ENCODE data around the gene MACROD2. TPM values are rescaled to one million over a fixed set of nuclear protein-coding genes. Genes with fewer than 3 reads are reported as not detected.

The MACROD2 gene
- total RNA-seq, 5 donors from 2014 or later (not counting 1 experiment from before 2014, with no cell fraction given), result 0.23 to 1.3 (median 0.51) TPM; not detected in 2

DNA sequence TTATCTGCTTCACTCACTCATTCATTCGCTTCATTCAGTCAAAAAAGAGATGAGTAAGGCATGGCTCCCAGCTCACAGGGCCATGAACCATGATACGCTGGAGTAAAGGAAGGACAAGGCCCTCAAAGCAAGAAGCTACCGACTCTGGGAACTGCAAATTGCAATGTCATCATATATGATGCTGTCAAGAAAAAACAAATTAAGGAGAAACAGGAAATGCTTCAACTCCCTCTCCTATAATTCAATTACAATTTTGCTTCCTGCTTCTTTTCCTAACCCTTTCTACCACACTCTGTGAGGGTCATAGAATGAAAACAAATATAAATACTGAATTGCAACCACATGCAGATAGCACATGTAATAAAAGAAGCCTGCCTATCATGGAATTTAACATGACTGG lies 1067.8 kb downstream of the MACROD2 start:
- CTCF ChIA-PET, result no interaction called here
- H3K27ac Mint-ChIP-seq, result no peak overlapping the region
- H3K27me3 Mint-ChIP-seq, result no peaks in the 10 kb centered on the region
- H3K9me3 ChIP-seq, result no peaks in the 10 kb centered on the region
- H3K4me3 ChIP-seq (ENCODE audit: control insufficient read depth in 1 of 2, extremely low read depth in 1 of 2, low read length in 1 of 2), result no peak overlapping the region
- DNase-seq (no peak), ATAC-seq (replicated peaks in 1 of 4) (no peak)
- WGBS (ENCODE audit: insufficient coverage), result no CpG with 5 or more reads among the region's 3 CpGs
- H3K4me1 Mint-ChIP-seq, result no peaks in the 10 kb centered on the region
- no peaks in the 10 kb centered on the region for H3K36me3 Mint-ChIP-seq
- no peak overlapping the region for H3K27ac ChIP-seq (ENCODE audit: low read length)
- H3K36me3 ChIP-seq (ENCODE audit: control insufficient read depth in 2 of 2, extremely low read depth in 1 of 2, insufficient read depth in 1 of 2, low read length in 1 of 2), result no peaks in the 10 kb centered on the region
- POLR2A ChIA-PET, result no interaction called here
- H3K9me3 Mint-ChIP-seq, result peaks cover 0 to 12% (median 0%) of the 10 kb centered on the region in 3 donors
- H3K4me3 Mint-ChIP-seq, result no peak overlapping the region
- H3K27me3 ChIP-seq (replicated peaks in 1 of 2; ENCODE audit: control insufficient read depth in 2 of 2, extremely low read depth in 1 of 2, insufficient read depth in 2 of 2, low read length in 1 of 2), result no peaks in the 10 kb centered on the region
- H3K4me1 ChIP-seq (ENCODE audit: control insufficient read depth in 1 of 2, extremely low read depth in 1 of 2, insufficient read depth in 2 of 2, low read length in 2 of 2), result no peaks in the 10 kb centered on the region

GRCh38 chr20:15064741-15065140 lies 1069.4 kb downstream of the MACROD2 start:
- ATAC-seq (replicated peaks in 1 of 4), result no peak
- CTCF ChIA-PET, result no interaction called here
- peaks cover 3 to 16% (median 7%) of the 10 kb centered on the region in 3 donors for H3K9me3 Mint-ChIP-seq

DNA sequence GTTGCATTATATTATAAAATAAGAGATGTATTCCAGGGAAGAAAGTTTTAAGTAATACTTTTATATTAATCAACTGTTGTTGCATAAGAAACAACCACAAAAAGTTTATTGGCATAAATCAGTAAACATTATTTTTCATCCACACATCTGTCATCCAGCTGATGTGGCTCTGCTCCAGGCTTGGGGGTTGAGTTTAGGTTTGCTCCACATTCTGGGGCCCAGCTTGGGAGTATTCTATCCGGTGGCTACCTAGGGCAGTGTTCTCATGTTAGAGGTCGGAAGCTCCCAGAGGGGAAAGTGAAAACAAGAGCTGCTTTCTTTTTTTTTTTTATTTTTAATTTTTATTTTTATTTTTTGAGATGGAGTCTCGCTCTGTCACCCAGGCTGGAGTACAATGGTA lies 1070.5 kb downstream of the MACROD2 start:
- Mint-ChIP-seq H3K4me3 (no peak overlapping the region), H3K9me3 (peaks cover 3 to 16% (median 7%) of the 10 kb centered on the region in 3 donors), H3K36me3 (no peaks in the 10 kb centered on the region), H3K4me1 (no peaks in the 10 kb centered on the region), H3K27ac (no peak overlapping the region), H3K27me3 (no peaks in the 10 kb centered on the region)
- ChIA-PET CTCF (no interaction called here), POLR2A (no interaction called here)
- WGBS (ENCODE audit: insufficient coverage), result no CpG with 5 or more reads among the region's 3 CpGs
- Histone ChIP-seq H3K27ac (ENCODE audit: low read length) (no peak overlapping the region), H3K9me3 (no peaks in the 10 kb centered on the region), H3K4me3 (ENCODE audit: control insufficient read depth in 1 of 2, extremely low read depth in 1 of 2, low read length in 1 of 2) (no peak overlapping the region), H3K4me1 (ENCODE audit: control insufficient read depth in 1 of 2, extremely low read depth in 1 of 2, insufficient read depth in 2 of 2, low read length in 2 of 2) (no peaks in the 10 kb centered on the region), H3K36me3 (ENCODE audit: control insufficient read depth in 2 of 2, extremely low read depth in 1 of 2, insufficient read depth in 1 of 2, low read length in 1 of 2) (no peaks in the 10 kb centered on the region), H3K27me3 (replicated peaks in 1 of 2; ENCODE audit: control insufficient read depth in 2 of 2, extremely low read depth in 1 of 2, insufficient read depth in 2 of 2, low read length in 1 of 2) (no peaks in the 10 kb centered on the region)
- DNase-seq, result no peak
- ATAC-seq (replicated peaks in 1 of 4), result no peak

More at GRCh38 chr20:15064741-15065140, 1069.4 kb downstream of the MACROD2 start:
- H3K36me3 Mint-ChIP-seq, result no peaks in the 10 kb centered on the region
- H3K27ac ChIP-seq (ENCODE audit: low read length), result no peak overlapping the region
- POLR2A ChIA-PET, result no interaction called here
- no peaks in the 10 kb centered on the region for H3K9me3 ChIP-seq
- no peak for DNase-seq
- no peak overlapping the region for H3K4me3 Mint-ChIP-seq
- H3K36me3 ChIP-seq (ENCODE audit: control insufficient read depth in 2 of 2, extremely low read depth in 1 of 2, insufficient read depth in 1 of 2, low read length in 1 of 2), result no peaks in the 10 kb centered on the region
- H3K27me3 ChIP-seq (replicated peaks in 1 of 2; ENCODE audit: control insufficient read depth in 2 of 2, extremely low read depth in 1 of 2, insufficient read depth in 2 of 2, low read length in 1 of 2), result no peaks in the 10 kb centered on the region
- 75% methylated on average over 2 of the region's 5 CpGs for WGBS (ENCODE audit: insufficient coverage)
- no peaks in the 10 kb centered on the region for H3K4me1 Mint-ChIP-seq
- no peaks in the 10 kb centered on the region for H3K27me3 Mint-ChIP-seq
- H3K27ac Mint-ChIP-seq, result no peak overlapping the region
- no peaks in the 10 kb centered on the region for H3K4me1 ChIP-seq (ENCODE audit: control insufficient read depth in 1 of 2, extremely low read depth in 1 of 2, insufficient read depth in 2 of 2, low read length in 2 of 2)
- no peak overlapping the region for H3K4me3 ChIP-seq (ENCODE audit: control insufficient read depth in 1 of 2, extremely low read depth in 1 of 2, low read length in 1 of 2)

DNA sequence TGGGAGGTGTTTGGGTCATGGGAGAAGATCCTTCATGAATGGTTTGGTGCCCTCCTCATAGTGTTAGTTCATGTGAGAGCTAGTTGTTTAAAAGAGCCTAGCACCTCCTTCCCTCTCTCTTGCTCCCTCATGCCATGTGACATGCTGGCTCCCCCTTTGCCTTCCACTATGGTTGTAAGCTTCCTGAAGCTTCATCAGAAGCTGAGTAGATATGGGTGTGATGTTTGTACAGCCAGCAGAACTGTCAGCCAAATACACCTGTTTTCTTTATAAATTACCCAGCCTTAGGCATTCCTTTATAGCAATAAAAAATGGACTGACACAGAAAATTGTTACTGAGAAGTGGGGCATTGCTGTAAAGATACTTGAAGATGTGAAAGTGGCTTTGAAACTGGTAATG lies 1073.2 kb downstream of the MACROD2 start:
- no peaks in the 10 kb centered on the region for H3K4me1 Mint-ChIP-seq
- POLR2A ChIA-PET, result no interaction called here
- CTCF ChIA-PET, result no interaction called here
- peaks cover 3 to 19% (median 7%) of the 10 kb centered on the region in 3 donors for H3K9me3 Mint-ChIP-seq
- Histone ChIP-seq H3K27ac (ENCODE audit: low read length) (no peak overlapping the region), H3K9me3 (no peaks in the 10 kb centered on the region), H3K4me3 (ENCODE audit: control insufficient read depth in 1 of 2, extremely low read depth in 1 of 2, low read length in 1 of 2) (no peak overlapping the region), H3K4me1 (ENCODE audit: control insufficient read depth in 1 of 2, extremely low read depth in 1 of 2, insufficient read depth in 2 of 2, low read length in 2 of 2) (no peaks in the 10 kb centered on the region), H3K27me3 (replicated peaks in 1 of 2; ENCODE audit: control insufficient read depth in 2 of 2, extremely low read depth in 1 of 2, insufficient read depth in 2 of 2, low read length in 1 of 2) (no peaks in the 10 kb centered on the region), H3K36me3 (ENCODE audit: control insufficient read depth in 2 of 2, extremely low read depth in 1 of 2, insufficient read depth in 1 of 2, low read length in 1 of 2) (no peaks in the 10 kb centered on the region)
- ATAC-seq (replicated peaks in 1 of 4) (no peak), DNase-seq (no peak)
- H3K4me3 Mint-ChIP-seq, result no peak overlapping the region
- H3K27me3 Mint-ChIP-seq, result no peaks in the 10 kb centered on the region
- H3K36me3 Mint-ChIP-seq, result no peaks in the 10 kb centered on the region
- H3K27ac Mint-ChIP-seq, result no peak overlapping the region

DNA sequence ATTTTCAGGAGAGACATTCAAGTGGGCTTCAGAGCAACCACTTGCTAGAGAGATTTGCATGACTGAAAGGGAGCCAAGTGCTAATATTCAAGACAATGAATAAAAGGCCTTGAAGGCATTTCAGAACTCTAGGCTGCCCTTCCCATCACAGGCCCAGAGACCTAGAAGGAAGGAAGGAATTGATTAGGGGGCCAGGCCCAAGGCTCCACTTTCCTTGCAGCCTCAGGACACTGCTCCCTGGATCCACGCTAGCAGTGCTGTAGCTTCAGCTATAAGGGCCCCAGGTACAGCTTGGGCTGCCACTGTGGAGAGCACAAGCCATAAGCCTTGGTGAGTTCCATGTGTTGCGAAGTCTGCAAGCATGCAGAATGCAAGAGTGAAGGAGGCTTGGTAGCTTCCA lies 1074.0 kb downstream of the MACROD2 start:
- Histone ChIP-seq H3K27me3 (replicated peaks in 1 of 2; ENCODE audit: control insufficient read depth in 2 of 2, extremely low read depth in 1 of 2, insufficient read depth in 2 of 2, low read length in 1 of 2) (no peaks in the 10 kb centered on the region), H3K4me3 (ENCODE audit: control insufficient read depth in 1 of 2, extremely low read depth in 1 of 2, low read length in 1 of 2) (no peak overlapping the region), H3K36me3 (ENCODE audit: control insufficient read depth in 2 of 2, extremely low read depth in 1 of 2, insufficient read depth in 1 of 2, low read length in 1 of 2) (no peaks in the 10 kb centered on the region), H3K9me3 (no peaks in the 10 kb centered on the region), H3K27ac (ENCODE audit: low read length) (no peak overlapping the region), H3K4me1 (ENCODE audit: control insufficient read depth in 1 of 2, extremely low read depth in 1 of 2, insufficient read depth in 2 of 2, low read length in 2 of 2) (no peaks in the 10 kb centered on the region)
- Mint-ChIP-seq H3K27ac (no peak overlapping the region), H3K36me3 (no peaks in the 10 kb centered on the region), H3K9me3 (peaks cover 3 to 18% (median 7%) of the 10 kb centered on the region in 3 donors), H3K4me1 (no peaks in the 10 kb centered on the region), H3K4me3 (no peak overlapping the region), H3K27me3 (no peaks in the 10 kb centered on the region)
- WGBS (ENCODE audit: insufficient coverage), result 90% methylated on average over 1 of the region's 2 CpGs
- ATAC-seq (replicated peaks in 1 of 4) (no peak), DNase-seq (no peak)
- ChIA-PET CTCF (no interaction called here), POLR2A (no interaction called here)

GRCh38 chr20:15071085-15071808 lies 1075.9 kb downstream of the MACROD2 start:
- Mint-ChIP-seq H3K4me3 (no peak overlapping the region), H3K36me3 (no peaks in the 10 kb centered on the region), H3K4me1 (no peaks in the 10 kb centered on the region), H3K27me3 (no peaks in the 10 kb centered on the region), H3K9me3 (peaks cover 3 to 13% (median 7%) of the 10 kb centered on the region in 3 donors), H3K27ac (no peak overlapping the region)
- ATAC-seq (replicated peaks in 1 of 4) (no peak), DNase-seq (no peak)
- Histone ChIP-seq H3K9me3 (no peaks in the 10 kb centered on the region), H3K27me3 (replicated peaks in 1 of 2; ENCODE audit: control insufficient read depth in 2 of 2, extremely low read depth in 1 of 2, insufficient read depth in 2 of 2, low read length in 1 of 2) (no peaks in the 10 kb centered on the region), H3K36me3 (ENCODE audit: control insufficient read depth in 2 of 2, extremely low read depth in 1 of 2, insufficient read depth in 1 of 2, low read length in 1 of 2) (no peaks in the 10 kb centered on the region), H3K27ac (ENCODE audit: low read length) (no peak overlapping the region), H3K4me1 (ENCODE audit: control insufficient read depth in 1 of 2, extremely low read depth in 1 of 2, insufficient read depth in 2 of 2, low read length in 2 of 2) (no peaks in the 10 kb centered on the region), H3K4me3 (ENCODE audit: control insufficient read depth in 1 of 2, extremely low read depth in 1 of 2, low read length in 1 of 2) (no peak overlapping the region)
- 67% methylated on average over 1 of the region's 2 CpGs for WGBS (ENCODE audit: insufficient coverage)
- CTCF ChIA-PET, result interaction anchor here in 1 of 2 donors (0.7 kb wide), 1 partner anchor 10 kb away, joined by 5 read pairs; no protein-coding TSS in a partner anchor
- POLR2A ChIA-PET, result no interaction called here

GRCh38 chr20:15072316-15072715 lies 1077.0 kb downstream of the MACROD2 start:
- no peak for DNase-seq
- CTCF ChIA-PET, result no interaction called here

More at GRCh38 chr20:15072316-15072715, 1077.0 kb downstream of the MACROD2 start:
- Histone ChIP-seq H3K27me3 (replicated peaks in 1 of 2; ENCODE audit: control insufficient read depth in 2 of 2, extremely low read depth in 1 of 2, insufficient read depth in 2 of 2, low read length in 1 of 2) (no peaks in the 10 kb centered on the region), H3K4me3 (ENCODE audit: control insufficient read depth in 1 of 2, extremely low read depth in 1 of 2, low read length in 1 of 2) (no peak overlapping the region), H3K36me3 (ENCODE audit: control insufficient read depth in 2 of 2, extremely low read depth in 1 of 2, insufficient read depth in 1 of 2, low read length in 1 of 2) (no peaks in the 10 kb centered on the region), H3K9me3 (no peaks in the 10 kb centered on the region), H3K27ac (ENCODE audit: low read length) (no peak overlapping the region), H3K4me1 (ENCODE audit: control insufficient read depth in 1 of 2, extremely low read depth in 1 of 2, insufficient read depth in 2 of 2, low read length in 2 of 2) (no peaks in the 10 kb centered on the region)
- Mint-ChIP-seq H3K36me3 (no peaks in the 10 kb centered on the region), H3K4me3 (no peak overlapping the region), H3K4me1 (no peaks in the 10 kb centered on the region), H3K9me3 (peaks cover 3 to 16% (median 7%) of the 10 kb centered on the region in 3 donors), H3K27me3 (no peaks in the 10 kb centered on the region), H3K27ac (no peak overlapping the region)
- ATAC-seq (replicated peaks in 1 of 4), result no peak
- POLR2A ChIA-PET, result no interaction called here

All from T-cell (primary cell).